ENCODE data around the gene LGALS16.
"Not testable (repeated sequence)": the region's sequence is repeated elsewhere in the genome, so short reads cannot be mapped to it uniquely, and the experiment has no call there.

Gene LGALS16

DNA sequence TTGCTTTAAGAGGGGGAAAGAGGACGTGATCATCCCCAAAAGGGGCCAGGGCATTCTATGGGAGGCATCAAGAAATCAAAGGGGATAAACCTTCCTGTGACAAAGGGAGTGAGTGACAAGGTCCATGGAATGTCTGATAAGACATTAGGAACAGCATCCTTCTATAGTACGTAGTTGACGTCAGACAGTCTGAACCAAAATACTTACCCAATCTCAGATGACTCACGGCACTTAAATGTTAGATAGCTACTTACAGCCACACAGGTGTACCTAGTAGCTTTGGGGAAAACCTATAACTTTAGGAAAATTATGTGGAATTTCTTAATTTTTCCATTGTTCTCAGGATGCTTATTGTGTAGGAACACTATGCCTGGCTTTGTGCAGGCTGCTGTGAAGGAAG is 4.9 kb downstream of the LGALS16 start:
- no peaks in the 10 kb centered on the region for H3K79me2 ChIP-seq (ENCODE audit: insufficient read depth, low read length)
- no peak overlapping the region for H3K4me2 ChIP-seq (ENCODE audit: insufficient read depth, low read length)
- ATAC-seq (ENCODE audit: insufficient read depth, low read depth) (no peak), DNase-seq (no peak)
- no peak for TF ChIP-seq EZH2 (IDR thresholded peaks at IDR 0.05; ENCODE audit: borderline replicate concordance, low read depth, low read length, severe bottlenecking)
- no peaks in the 10 kb centered on the region for H3K36me3 ChIP-seq (ENCODE audit: insufficient read depth, low read length)
- H3K9me3 ChIP-seq (ENCODE audit: insufficient read depth, low read length, severe bottlenecking) = no peaks in the 10 kb centered on the region
- no peaks in the 10 kb centered on the region for H4K20me1 ChIP-seq (ENCODE audit: insufficient read depth, low read length)
- no peaks in the 10 kb centered on the region for H3K4me1 ChIP-seq (ENCODE audit: insufficient read depth, low read length)
- no peak overlapping the region for H3K9ac ChIP-seq (ENCODE audit: low read depth, low read length)
- H3K27ac ChIP-seq (ENCODE audit: low read length) = no peak overlapping the region
- no peak overlapping the region for H3K4me3 ChIP-seq (ENCODE audit: low read depth in 1 of 2, low read length in 2 of 2)
- H3K27me3 ChIP-seq (ENCODE audit: insufficient read depth, low read length, poor library complexity) = no peaks in the 10 kb centered on the region
- no peak overlapping the region for H2AFZ ChIP-seq (ENCODE audit: low read depth, low read length)

DNA sequence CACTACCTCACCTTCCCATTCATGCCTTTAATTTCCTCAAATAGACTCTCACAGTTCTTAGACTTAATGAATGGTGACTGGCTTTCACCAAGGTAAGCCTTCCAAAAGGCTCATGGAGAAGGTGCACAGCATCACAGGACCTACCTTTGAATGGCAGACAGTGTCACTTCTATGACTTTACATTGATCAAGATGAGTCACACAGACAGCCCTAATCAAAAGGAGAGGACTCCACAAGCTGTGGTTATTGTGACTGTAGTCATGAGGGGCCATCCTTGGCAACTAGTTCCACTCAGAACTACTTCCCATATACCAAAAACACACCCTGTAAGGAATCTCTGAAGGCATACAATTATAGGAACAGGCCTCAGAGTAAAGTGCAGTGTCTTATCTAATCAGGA is 5.9 kb downstream of the LGALS16 start:
- TF ChIP-seq, protein P1, sequence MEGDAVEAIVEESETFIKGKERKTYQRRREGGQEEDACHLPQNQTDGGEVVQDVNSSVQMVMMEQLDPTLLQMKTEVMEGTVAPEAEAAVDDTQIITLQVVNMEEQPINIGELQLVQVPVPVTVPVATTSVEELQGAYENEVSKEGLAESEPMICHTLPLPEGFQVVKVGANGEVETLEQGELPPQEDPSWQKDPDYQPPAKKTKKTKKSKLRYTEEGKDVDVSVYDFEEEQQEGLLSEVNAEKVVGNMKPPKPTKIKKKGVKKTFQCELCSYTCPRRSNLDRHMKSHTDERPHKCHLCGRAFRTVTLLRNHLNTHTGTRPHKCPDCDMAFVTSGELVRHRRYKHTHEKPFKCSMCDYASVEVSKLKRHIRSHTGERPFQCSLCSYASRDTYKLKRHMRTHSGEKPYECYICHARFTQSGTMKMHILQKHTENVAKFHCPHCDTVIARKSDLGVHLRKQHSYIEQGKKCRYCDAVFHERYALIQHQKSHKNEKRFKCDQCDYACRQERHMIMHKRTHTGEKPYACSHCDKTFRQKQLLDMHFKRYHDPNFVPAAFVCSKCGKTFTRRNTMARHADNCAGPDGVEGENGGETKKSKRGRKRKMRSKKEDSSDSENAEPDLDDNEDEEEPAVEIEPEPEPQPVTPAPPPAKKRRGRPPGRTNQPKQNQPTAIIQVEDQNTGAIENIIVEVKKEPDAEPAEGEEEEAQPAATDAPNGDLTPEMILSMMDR (IDR thresholded peaks at IDR 0.05; ENCODE audit: borderline replicate concordance, extremely low read depth, low read length, poor library complexity, severe bottlenecking) = no peak
- TF ChIP-seq EZH2 (IDR thresholded peaks at IDR 0.05; ENCODE audit: borderline replicate concordance, low read depth, low read length, severe bottlenecking) = no peak
- H4K20me1 ChIP-seq (ENCODE audit: insufficient read depth, low read length) = no peaks in the 10 kb centered on the region
- H3K9ac ChIP-seq (ENCODE audit: low read depth, low read length) = no peak overlapping the region
- H3K27me3 ChIP-seq (ENCODE audit: insufficient read depth, low read length, poor library complexity) = no peaks in the 10 kb centered on the region
- H3K4me2 ChIP-seq (ENCODE audit: insufficient read depth, low read length) = no peak overlapping the region
- no peak for DNase-seq
- H3K36me3 ChIP-seq (ENCODE audit: insufficient read depth, low read length) = no peaks in the 10 kb centered on the region
- no peaks in the 10 kb centered on the region for H3K4me1 ChIP-seq (ENCODE audit: insufficient read depth, low read length)
- no peak overlapping the region for H3K4me3 ChIP-seq (ENCODE audit: low read depth in 1 of 2, low read length in 2 of 2)
- no peak overlapping the region for H2AFZ ChIP-seq (ENCODE audit: low read depth, low read length)
- no peaks in the 10 kb centered on the region for H3K79me2 ChIP-seq (ENCODE audit: insufficient read depth, low read length)
- H3K9me3 ChIP-seq (ENCODE audit: insufficient read depth, low read length, severe bottlenecking) = no peaks in the 10 kb centered on the region
- ATAC-seq (ENCODE audit: insufficient read depth, low read depth) = no peak
- no peak overlapping the region for H3K27ac ChIP-seq (ENCODE audit: low read length)

DNA sequence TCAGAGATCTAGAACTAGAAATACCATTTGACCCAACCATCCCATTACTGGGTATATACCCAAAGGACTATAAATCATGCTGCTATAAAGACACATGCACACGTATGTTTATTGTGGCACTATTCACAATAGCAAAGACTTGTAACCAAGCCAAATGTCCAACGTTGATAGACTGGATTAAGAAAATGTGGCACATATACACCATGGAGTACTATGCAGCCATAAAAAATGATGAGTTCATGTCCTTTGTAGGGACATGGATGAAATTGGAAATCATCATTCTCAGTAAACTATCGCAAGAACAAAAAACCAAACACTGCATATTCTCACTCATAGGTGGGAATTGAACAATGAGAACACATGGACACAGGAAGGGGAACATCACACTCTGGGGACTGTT is 14.1 kb downstream of the LGALS16 start:
- H3K9ac ChIP-seq (ENCODE audit: low read depth, low read length); H3K4me2 ChIP-seq (ENCODE audit: insufficient read depth, low read length); H3K79me2 ChIP-seq (ENCODE audit: insufficient read depth, low read length); H3K27ac ChIP-seq (ENCODE audit: low read length); H3K27me3 ChIP-seq (ENCODE audit: insufficient read depth, low read length, poor library complexity); H3K4me3 ChIP-seq (ENCODE audit: low read depth in 1 of 2, low read length in 2 of 2); DNase-seq; H3K4me1 ChIP-seq (ENCODE audit: insufficient read depth, low read length); H3K36me3 ChIP-seq (ENCODE audit: insufficient read depth, low read length); H2AFZ ChIP-seq (ENCODE audit: low read depth, low read length); H3K9me3 ChIP-seq (ENCODE audit: insufficient read depth, low read length, severe bottlenecking); H4K20me1 ChIP-seq (ENCODE audit: insufficient read depth, low read length); ATAC-seq (ENCODE audit: insufficient read depth, low read depth): not testable (repeated sequence)

DNA sequence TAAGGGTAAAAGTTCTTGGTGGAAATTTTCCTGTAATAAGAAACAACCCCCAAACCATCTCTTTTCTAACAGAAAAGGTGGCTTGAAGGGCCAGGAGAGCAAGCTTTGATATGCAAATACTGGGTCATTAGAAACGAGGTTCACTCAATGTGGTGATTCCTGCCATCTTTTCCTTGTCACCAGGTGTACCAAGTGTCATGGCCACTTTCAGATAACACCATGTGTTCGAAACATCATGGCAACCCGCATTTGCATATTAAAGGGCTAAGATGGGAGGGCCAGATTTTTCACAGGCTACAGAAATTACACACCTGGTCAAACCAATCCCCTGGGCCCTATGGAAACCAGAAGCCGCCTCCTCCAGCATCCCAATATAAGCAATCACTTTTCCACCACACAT is 15.3 kb downstream of the LGALS16 start:
- Histone ChIP-seq H3K4me3 (ENCODE audit: low read depth in 1 of 2, low read length in 2 of 2) (no peak overlapping the region), H3K79me2 (ENCODE audit: insufficient read depth, low read length) (no peaks in the 10 kb centered on the region), H3K4me2 (ENCODE audit: insufficient read depth, low read length) (no peak overlapping the region), H3K27ac (ENCODE audit: low read length) (no peak overlapping the region), H3K4me1 (ENCODE audit: insufficient read depth, low read length) (no peaks in the 10 kb centered on the region), H2AFZ (ENCODE audit: low read depth, low read length) (no peak overlapping the region), H4K20me1 (ENCODE audit: insufficient read depth, low read length) (no peaks in the 10 kb centered on the region), H3K9ac (ENCODE audit: low read depth, low read length) (no peak overlapping the region), H3K36me3 (ENCODE audit: insufficient read depth, low read length) (no peaks in the 10 kb centered on the region), H3K9me3 (ENCODE audit: insufficient read depth, low read length, severe bottlenecking) (no peaks in the 10 kb centered on the region), H3K27me3 (ENCODE audit: insufficient read depth, low read length, poor library complexity) (peaks cover 3% of the 10 kb centered on the region)
- ATAC-seq (ENCODE audit: insufficient read depth, low read depth) = no peak
- DNase-seq = no peak
- TF ChIP-seq EZH2 (IDR thresholded peaks at IDR 0.05; ENCODE audit: borderline replicate concordance, low read depth, low read length, severe bottlenecking) = no peak
- TF ChIP-seq, protein P1 (IDR thresholded peaks at IDR 0.05; ENCODE audit: borderline replicate concordance, extremely low read depth, low read length, poor library complexity, severe bottlenecking) = no peak
